A549 (cell line): Measurements from ENCODE around the gene RABGAP1L.

Source experiments
- BHLHE40 ChIP-seq: IDR thresholded peaks from 2 replicates; pipeline ENCODE4 v1.6.1; 2012; ENCODE audit warnings: low read depth, low read length, inconsistent platforms
- HDAC2 ChIP-seq: fragments of 200-600 bp; sonication (generic); IDR thresholded peaks from 2 replicates; pipeline ENCODE4 v1.6.1; 2016
- JUNB ChIP-seq: fragments of >200 bp; sonication (Bioruptor Twin); formaldehyde crosslinking; IDR thresholded peaks from 2 replicates; pipeline ENCODE4 v1.6.1; 2016
- KDM1A ChIP-seq: fragments of 200-600 bp; sonication (generic); IDR thresholded peaks from 2 replicates; pipeline ENCODE4 v1.6.1; 2016; ENCODE audit warnings: low read depth, mild to moderate bottlenecking
- MAFK ChIP-seq: fragments of 450-650 bp; IDR thresholded peaks from 2 replicates; pipeline ENCODE4 v1.6.1; 2014; ENCODE audit not compliant: partially characterized antibody
- POLR2A ChIP-seq: IDR thresholded peaks from 2 replicates; pipeline ENCODE4 v1.6.1; 2012; ENCODE audit warnings: mild to moderate bottlenecking, low read length
- RAD21 ChIP-seq, 2 experiments: fragments of >200 bp in 1 of 2; sonication (Bioruptor Twin) in 1 of 2; formaldehyde crosslinking in 1 of 2; IDR thresholded peaks in 1 of 2; conservative IDR thresholded peaks in 1 of 2; 2 replicates in 1 of 2; 3 replicates in 1 of 2; pipeline ENCODE4 v1.6.1; 2012 to 2018; ENCODE audit warnings: inconsistent platforms in 1 of 2
- SMC3 ChIP-seq: fragments of >200 bp; sonication (Bioruptor Twin); formaldehyde crosslinking; IDR thresholded peaks from 3 replicates; pipeline ENCODE4 v1.6.1; 2018; ENCODE audit warnings: inconsistent platforms
- SREBF2 ChIP-seq: fragments of 450-650 bp; IDR thresholded peaks from 2 replicates; pipeline ENCODE4 v1.6.1; 2014; ENCODE audit warnings: mild to moderate bottlenecking, moderate library complexity
- TF ChIP-seq, protein P1 (sequence below): fragments of >200 bp; sonication (Bioruptor Twin); formaldehyde crosslinking; IDR thresholded peaks from 3 replicates; pipeline ENCODE4 v1.5.1; 2016
- TF ChIP-seq, protein P2 (sequence below): IDR thresholded peaks from 2 replicates; pipeline ENCODE4 v1.6.1; 2012

DNA sequence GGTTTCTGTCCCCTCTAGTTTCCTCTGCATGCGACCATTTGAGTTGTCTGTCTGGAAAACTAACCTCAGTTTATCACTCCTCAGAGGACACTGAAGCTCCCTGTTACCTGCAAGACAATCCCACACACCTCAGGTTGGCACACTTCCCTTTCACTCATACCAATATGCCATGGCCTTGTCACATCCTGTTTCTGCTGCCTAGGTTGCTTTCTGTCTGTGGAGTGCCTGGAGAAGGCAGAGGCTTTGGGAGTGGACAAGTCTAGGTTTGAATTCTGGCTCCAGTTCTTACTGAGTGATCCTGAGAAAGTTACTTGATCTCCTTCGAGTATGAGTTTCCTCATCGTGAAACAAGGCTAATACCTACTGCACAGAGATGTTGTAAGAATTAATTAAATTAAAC, 668.9 kb downstream of the RABGAP1L start:
- TF ChIP-seq, protein P1, sequence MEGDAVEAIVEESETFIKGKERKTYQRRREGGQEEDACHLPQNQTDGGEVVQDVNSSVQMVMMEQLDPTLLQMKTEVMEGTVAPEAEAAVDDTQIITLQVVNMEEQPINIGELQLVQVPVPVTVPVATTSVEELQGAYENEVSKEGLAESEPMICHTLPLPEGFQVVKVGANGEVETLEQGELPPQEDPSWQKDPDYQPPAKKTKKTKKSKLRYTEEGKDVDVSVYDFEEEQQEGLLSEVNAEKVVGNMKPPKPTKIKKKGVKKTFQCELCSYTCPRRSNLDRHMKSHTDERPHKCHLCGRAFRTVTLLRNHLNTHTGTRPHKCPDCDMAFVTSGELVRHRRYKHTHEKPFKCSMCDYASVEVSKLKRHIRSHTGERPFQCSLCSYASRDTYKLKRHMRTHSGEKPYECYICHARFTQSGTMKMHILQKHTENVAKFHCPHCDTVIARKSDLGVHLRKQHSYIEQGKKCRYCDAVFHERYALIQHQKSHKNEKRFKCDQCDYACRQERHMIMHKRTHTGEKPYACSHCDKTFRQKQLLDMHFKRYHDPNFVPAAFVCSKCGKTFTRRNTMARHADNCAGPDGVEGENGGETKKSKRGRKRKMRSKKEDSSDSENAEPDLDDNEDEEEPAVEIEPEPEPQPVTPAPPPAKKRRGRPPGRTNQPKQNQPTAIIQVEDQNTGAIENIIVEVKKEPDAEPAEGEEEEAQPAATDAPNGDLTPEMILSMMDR = no peak
- TF ChIP-seq MAFK = no peak
- no peak for TF ChIP-seq RAD21 (conservative IDR thresholded peaks at IDR 0.05 in 1 of 2, IDR thresholded peaks at IDR 0.05 in 1 of 2)
- TF ChIP-seq, protein P2, sequence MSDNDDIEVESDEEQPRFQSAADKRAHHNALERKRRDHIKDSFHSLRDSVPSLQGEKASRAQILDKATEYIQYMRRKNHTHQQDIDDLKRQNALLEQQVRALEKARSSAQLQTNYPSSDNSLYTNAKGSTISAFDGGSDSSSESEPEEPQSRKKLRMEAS = no peak
- TF ChIP-seq SREBF2 = no peak
- TF ChIP-seq JUNB = no peak
- TF ChIP-seq POLR2A = no peak
- no peak for TF ChIP-seq HDAC2
- no peak for TF ChIP-seq KDM1A
- TF ChIP-seq SMC3 = no peak
- no peak for TF ChIP-seq BHLHE40
